ENCODE data around the gene GFRA1. TPM values are rescaled to one million over a fixed set of nuclear protein-coding genes. Genes with fewer than 3 reads are reported as not detected.

GFRA1 gene
- total RNA-seq, 2 donors from 2014 or later = 1.6 to 3.1 TPM

GRCh38 chr10:116030576-116030975, 242.4 kb downstream of the GFRA1 start:
- H3K4me1 ChIP-seq (ENCODE audit: control insufficient read depth, insufficient read depth, low read length) = no peaks in the 10 kb centered on the region
- DNase-seq = no peak
- H3K36me3 ChIP-seq (ENCODE audit: control insufficient read depth, insufficient read depth, low read length) = no peaks in the 10 kb centered on the region
- no peak overlapping the region for H3K27ac ChIP-seq (ENCODE audit: low read depth, low read length)
- Mint-ChIP-seq H3K4me3 (no peak overlapping the region), H3K36me3 (ENCODE audit: low read depth) (no peaks in the 10 kb centered on the region), H3K9me3 (peaks cover 13% of the 10 kb centered on the region), H3K4me1 (no peaks in the 10 kb centered on the region), H3K27ac (no peak overlapping the region), H3K27me3 (ENCODE audit: insufficient read depth) (no peaks in the 10 kb centered on the region)
- WGBS, 2 experiments (ENCODE audit: insufficient coverage in 1 of 2, insufficient read length in 1 of 2) = 63 to 100% methylated on average over 1 to 3 of the region's 3 CpGs
- TF ChIP-seq, protein P1, sequence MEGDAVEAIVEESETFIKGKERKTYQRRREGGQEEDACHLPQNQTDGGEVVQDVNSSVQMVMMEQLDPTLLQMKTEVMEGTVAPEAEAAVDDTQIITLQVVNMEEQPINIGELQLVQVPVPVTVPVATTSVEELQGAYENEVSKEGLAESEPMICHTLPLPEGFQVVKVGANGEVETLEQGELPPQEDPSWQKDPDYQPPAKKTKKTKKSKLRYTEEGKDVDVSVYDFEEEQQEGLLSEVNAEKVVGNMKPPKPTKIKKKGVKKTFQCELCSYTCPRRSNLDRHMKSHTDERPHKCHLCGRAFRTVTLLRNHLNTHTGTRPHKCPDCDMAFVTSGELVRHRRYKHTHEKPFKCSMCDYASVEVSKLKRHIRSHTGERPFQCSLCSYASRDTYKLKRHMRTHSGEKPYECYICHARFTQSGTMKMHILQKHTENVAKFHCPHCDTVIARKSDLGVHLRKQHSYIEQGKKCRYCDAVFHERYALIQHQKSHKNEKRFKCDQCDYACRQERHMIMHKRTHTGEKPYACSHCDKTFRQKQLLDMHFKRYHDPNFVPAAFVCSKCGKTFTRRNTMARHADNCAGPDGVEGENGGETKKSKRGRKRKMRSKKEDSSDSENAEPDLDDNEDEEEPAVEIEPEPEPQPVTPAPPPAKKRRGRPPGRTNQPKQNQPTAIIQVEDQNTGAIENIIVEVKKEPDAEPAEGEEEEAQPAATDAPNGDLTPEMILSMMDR (conservative IDR thresholded peaks at IDR 0.05) = no peak
- no peaks in the 10 kb centered on the region for H3K27me3 ChIP-seq (ENCODE audit: control insufficient read depth, insufficient read depth, low read length, poor library complexity, severe bottlenecking)
- H3K9ac ChIP-seq (ENCODE audit: extremely low read depth, low read length, poor library complexity, severe bottlenecking) = no peak overlapping the region
- H3K9me3 ChIP-seq (ENCODE audit: control insufficient read depth, low read length) = no peaks in the 10 kb centered on the region
- H3K4me3 ChIP-seq (ENCODE audit: low read length) = no peak overlapping the region

- Mint-ChIP-seq H3K27me3 (ENCODE audit: insufficient read depth) (no peaks in the 10 kb centered on the region), H3K4me3 (no peak overlapping the region), H3K9me3 (peaks cover 13% of the 10 kb centered on the region), H3K36me3 (ENCODE audit: low read depth) (no peaks in the 10 kb centered on the region), H3K4me1 (no peaks in the 10 kb centered on the region), H3K27ac (no peak overlapping the region)
- H3K4me3 ChIP-seq (ENCODE audit: low read length) = no peak overlapping the region
- TF ChIP-seq, protein P1 (conservative IDR thresholded peaks at IDR 0.05) = no peak
- WGBS, 2 experiments (ENCODE audit: insufficient coverage in 1 of 2, insufficient read length in 1 of 2) = 73 to 91% methylated on average over 2 to 4 of the region's 4 CpGs
- H3K36me3 ChIP-seq (ENCODE audit: control insufficient read depth, insufficient read depth, low read length) = no peaks in the 10 kb centered on the region
- no peak for DNase-seq
- no peaks in the 10 kb centered on the region for H3K9me3 ChIP-seq (ENCODE audit: control insufficient read depth, low read length)
- no peaks in the 10 kb centered on the region for H3K27me3 ChIP-seq (ENCODE audit: control insufficient read depth, insufficient read depth, low read length, poor library complexity, severe bottlenecking)
- H3K4me1 ChIP-seq (ENCODE audit: control insufficient read depth, insufficient read depth, low read length) = no peaks in the 10 kb centered on the region
- no peak overlapping the region for H3K9ac ChIP-seq (ENCODE audit: extremely low read depth, low read length, poor library complexity, severe bottlenecking)
- no peak overlapping the region for H3K27ac ChIP-seq (ENCODE audit: low read depth, low read length)
Measured at GRCh38 chr10:116029826-116030225, 243.2 kb downstream of the GFRA1 start.

DNA sequence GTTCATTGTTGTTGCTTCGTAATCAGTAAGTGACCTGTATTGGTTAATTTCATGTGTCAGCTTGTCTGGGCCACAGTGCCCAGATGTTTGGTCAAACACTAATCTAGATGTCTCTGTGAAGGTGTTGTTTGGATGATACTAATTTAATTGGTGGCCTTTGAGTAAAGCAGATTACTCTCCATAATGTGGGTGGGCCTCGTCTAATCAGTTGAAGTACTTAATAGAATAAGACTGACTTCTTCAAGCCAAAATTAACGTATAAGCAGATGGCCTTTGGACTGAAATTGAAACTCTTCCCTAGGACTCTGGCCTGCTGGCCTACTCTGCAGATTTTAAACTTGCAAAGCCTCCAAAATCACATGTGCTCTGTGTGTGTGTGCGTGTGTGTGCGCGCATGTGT, 245.7 kb downstream of the GFRA1 start:
- Mint-ChIP-seq H3K36me3 (ENCODE audit: low read depth) (no peaks in the 10 kb centered on the region), H3K27ac (no peak overlapping the region), H3K27me3 (ENCODE audit: insufficient read depth) (no peaks in the 10 kb centered on the region), H3K9me3 (peaks cover 3% of the 10 kb centered on the region), H3K4me3 (no peak overlapping the region), H3K4me1 (peaks cover 6% of the 10 kb centered on the region)
- no peak overlapping the region for H3K27ac ChIP-seq (ENCODE audit: low read depth, low read length)
- no peaks in the 10 kb centered on the region for H3K27me3 ChIP-seq (ENCODE audit: control insufficient read depth, insufficient read depth, low read length, poor library complexity, severe bottlenecking)
- H3K4me3 ChIP-seq (ENCODE audit: low read length) = no peak overlapping the region
- TF ChIP-seq, protein P1 (conservative IDR thresholded peaks at IDR 0.05) = no peak
- no peak overlapping the region for H3K9ac ChIP-seq (ENCODE audit: extremely low read depth, low read length, poor library complexity, severe bottlenecking)
- no peaks in the 10 kb centered on the region for H3K4me1 ChIP-seq (ENCODE audit: control insufficient read depth, insufficient read depth, low read length)
- H3K9me3 ChIP-seq (ENCODE audit: control insufficient read depth, low read length) = no peaks in the 10 kb centered on the region
- WGBS, 2 experiments (ENCODE audit: insufficient coverage in 1 of 2, insufficient read length in 1 of 2) = 65 to 80% methylated on average over 4 to 6 of the region's 6 CpGs
- no peak for DNase-seq
- no peaks in the 10 kb centered on the region for H3K36me3 ChIP-seq (ENCODE audit: control insufficient read depth, insufficient read depth, low read length)
